Measurements from ENCODE around the gene ZNF223. TPM values are rescaled to one million over a fixed set of nuclear protein-coding genes. Genes with fewer than 3 reads are reported as not detected.

ZNF223 gene
- total RNA-seq, 1 experiment from 2014 or later, result 4.8 TPM

DNA sequence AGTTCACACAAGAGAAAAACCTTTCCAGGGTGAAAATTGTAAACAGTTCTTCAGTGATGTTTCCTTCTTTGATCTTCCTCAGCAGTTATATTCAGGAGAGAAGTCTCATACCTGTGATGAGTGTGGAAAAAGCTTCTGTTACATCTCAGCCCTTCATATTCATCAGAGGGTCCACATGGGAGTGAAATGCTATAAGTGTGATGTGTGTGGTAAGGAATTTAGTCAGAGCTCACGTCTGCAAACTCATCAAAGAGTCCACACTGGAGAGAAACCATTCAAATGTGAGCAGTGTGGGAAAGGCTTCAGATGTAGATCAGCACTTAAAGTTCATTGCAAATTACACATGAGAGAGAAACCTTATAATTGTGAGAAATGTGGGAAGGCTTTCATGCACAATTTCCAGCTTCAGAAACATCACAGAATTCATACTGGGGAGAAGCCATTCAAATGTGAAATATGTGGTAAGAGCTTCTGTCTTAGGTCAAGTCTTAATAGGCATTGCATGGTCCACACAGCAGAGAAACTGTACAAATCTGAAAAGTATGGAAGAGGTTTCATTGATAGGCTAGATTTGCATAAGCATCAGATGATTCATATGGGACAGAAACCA, 19.7 kb upstream of the ZNF223 start:
- no peaks in the 10 kb centered on the region for H3K4me1 ChIP-seq (ENCODE audit: insufficient read depth, low read length)
- no peaks in the 10 kb centered on the region for H3K27me3 ChIP-seq (ENCODE audit: insufficient read depth, low read length)
- no peak overlapping the region for H2BK120ac ChIP-seq (ENCODE audit: low read depth, low read length, poor library complexity, severe bottlenecking)
- H3K9me3 Mint-ChIP-seq, result peaks cover 65 to 83% of the 10 kb centered on the region in 2 experiments
- no peak overlapping the region for H4K8ac ChIP-seq (replicated peaks; ENCODE audit: insufficient read length, low read depth, low read length)
- H2BK15ac ChIP-seq (ENCODE audit: low read depth, low read length), result no peak overlapping the region
- no peak overlapping the region for H3K18ac ChIP-seq (ENCODE audit: insufficient read length, low read depth, low read length)
- no peak overlapping the region for H3K27ac Mint-ChIP-seq
- no peaks in the 10 kb centered on the region for H3K79me2 ChIP-seq (ENCODE audit: insufficient read depth, low read length)
- H4K20me1 ChIP-seq (ENCODE audit: control insufficient read depth, insufficient read depth, insufficient read length), result no peaks in the 10 kb centered on the region
- H3K4ac ChIP-seq (ENCODE audit: low read depth, low read length), result no peak overlapping the region
- no peak overlapping the region for H3K56ac ChIP-seq (ENCODE audit: insufficient read length, low read depth, low read length)
- H3K27ac ChIP-seq (ENCODE audit: insufficient read length, low read depth, low read length), result no peak overlapping the region
- H3K36me3 Mint-ChIP-seq (ENCODE audit: insufficient read depth in 1 of 3, low read depth in 3 of 3), result peaks cover 64 to 70% (median 70%) of the 10 kb centered on the region in 3 experiments
- peaks cover 41% of the 10 kb centered on the region for H3K9me3 ChIP-seq (ENCODE audit: control insufficient read depth, low read depth, low read length)
- no peak overlapping the region for H3K4me2 ChIP-seq (ENCODE audit: insufficient read depth, insufficient read length, low read length)
- no peaks in the 10 kb centered on the region for H3K79me1 ChIP-seq (ENCODE audit: insufficient read depth, low read depth, low read length, poor library complexity, severe bottlenecking)
- no peak overlapping the region for H2BK5ac ChIP-seq (ENCODE audit: insufficient read length, low read length)
- no peak for DNase-seq
- H2BK12ac ChIP-seq (ENCODE audit: insufficient read length, low read depth, low read length), result no peak overlapping the region
- no peaks in the 10 kb centered on the region for H3K4me1 Mint-ChIP-seq
- no peak overlapping the region for H3K23ac ChIP-seq (ENCODE audit: insufficient read length, low read depth, low read length)
- no peak overlapping the region for H4K91ac ChIP-seq (ENCODE audit: insufficient read length, low read depth, low read length)
- no peak overlapping the region for H3K9ac ChIP-seq (ENCODE audit: extremely low read depth, insufficient read length, low read length)
- TF ChIP-seq CTCF (conservative IDR thresholded peaks at IDR 0.05), result no peak
- H2BK20ac ChIP-seq (ENCODE audit: low read depth, low read length, poor library complexity, severe bottlenecking), result no peak overlapping the region
- no peak overlapping the region for H3T11ph ChIP-seq (ENCODE audit: low read length)
- H3K14ac ChIP-seq (ENCODE audit: insufficient read depth, low read length), result no peak overlapping the region
- H3K23me2 ChIP-seq (ENCODE audit: insufficient read length, low read depth, low read length, poor library complexity, severe bottlenecking), result no peaks in the 10 kb centered on the region
- no peak overlapping the region for H4K5ac ChIP-seq (ENCODE audit: insufficient read length, low read depth, low read length)
- no CpG with 5 or more reads among the region's 1 CpG for WGBS (ENCODE audit: extremely low coverage, insufficient read length, low lambda C conversion rate)
- H2AFZ ChIP-seq (ENCODE audit: low read length), result no peak overlapping the region
- no peak overlapping the region for H2AK5ac ChIP-seq (ENCODE audit: insufficient read length, low read length)
- peaks cover 12% of the 10 kb centered on the region for H3K27me3 Mint-ChIP-seq (ENCODE audit: low read depth)
- no peak overlapping the region for H3K4me3 Mint-ChIP-seq

Data from H9 (cell line).